ENCODE data around the gene NFIA. TPM values are rescaled to one million over a fixed set of nuclear protein-coding genes. Genes with fewer than 3 reads are reported as not detected.

Gene NFIA
- total RNA-seq, 4 donors from 2014 or later = 68.2 to 172 (median 101) TPM

- TF ChIP-seq CTCF (IDR thresholded peaks at IDR 0.05; ENCODE audit: low read depth) = no peak
These were observed 27.5 kb downstream of the NFIA start for GRCh38 chr1:61109910-61110309.

GRCh38 chr1:61110554-61110953 lies 28.2 kb downstream of the NFIA start:
- no peak for TF ChIP-seq CTCF (IDR thresholded peaks at IDR 0.05; ENCODE audit: low read depth)

- TF ChIP-seq CTCF (IDR thresholded peaks at IDR 0.05; ENCODE audit: low read depth) = no peak
These were observed 29.0 kb downstream of the NFIA start for GRCh38 chr1:61111084-61112004.

GRCh38 chr1:61114178-61114870 lies 32.0 kb downstream of the NFIA start:
- TF ChIP-seq CTCF (IDR thresholded peaks at IDR 0.05; ENCODE audit: low read depth) = no peak

- no peak for TF ChIP-seq CTCF (IDR thresholded peaks at IDR 0.05; ENCODE audit: low read depth)
These were observed 33.1 kb downstream of the NFIA start for GRCh38 chr1:61115436-61115835.

- TF ChIP-seq CTCF (IDR thresholded peaks at IDR 0.05; ENCODE audit: low read depth) = no peak
These were observed 34.1 kb downstream of the NFIA start for GRCh38 chr1:61116421-61116820.

GRCh38 chr1:61117283-61117682 lies 34.9 kb downstream of the NFIA start:
- TF ChIP-seq CTCF (IDR thresholded peaks at IDR 0.05; ENCODE audit: low read depth) = no peak

All from subcutaneous adipose tissue (tissue), 4 donors.